Stomach (tissue), 4 donors: ENCODE data around the gene KIR3DL1.

Source experiments
- CTCF ChIP-seq, 7 experiments: fragments of 450-650 bp in 4 of 7; fragments of 200-600 bp in 3 of 7; sonication (generic) in 3 of 7; IDR thresholded peaks; one replicate each; pipeline ENCODE4 v1.5.1; 2016 to 2019; ENCODE audit warnings: antibody characterized with exemption in 7 of 7, control low read depth in 2 of 7, mild to moderate bottlenecking in 1 of 7
- POLR2AphosphoS5 ChIP-seq, 3 donors: sonication (generic); formaldehyde crosslinking; IDR thresholded peaks; one replicate each; pipeline ENCODE4 v1.6.1; 2016; ENCODE audit warnings: antibody characterized with exemption in 3 of 3

- TF ChIP-seq POLR2AphosphoS5 (IDR thresholded peaks at IDR 0.05) (peak in 1 of 3 donors; percentile 23), CTCF (IDR thresholded peaks at IDR 0.05) (no peak)
These were observed 57.7 kb downstream of the KIR3DL1 start, which contains the start of gene FCAR for GRCh38 chr19:54873990-54874389.
